Fibroblast of mammary gland (primary cell): Measurements from ENCODE around the gene RFC3.

Experiments
- DNase-seq: peaks from one replicate; pipeline ENCODE4 v3.0.0-alpha.2; 2010; ENCODE audit warnings: low read depth
- H3K4me3 ChIP-seq: 2 replicates; pipeline ENCODE4 v1.5.1; 2011; ENCODE audit warnings: low read depth, mild to moderate bottlenecking, low read length, moderate library complexity; ENCODE audit not compliant: control insufficient read depth
- CTCF ChIP-seq: conservative IDR thresholded peaks from 2 replicates; pipeline ENCODE4 v1.5.1; 2011; ENCODE audit warnings: low read depth, low read length, inconsistent platforms; ENCODE audit not compliant: control insufficient read depth, insufficient read depth

The RFC3 gene

GRCh38 chr13:33832872-33833271 is 14.9 kb downstream of the RFC3 start:
- H3K4me3 ChIP-seq = no peak overlapping the region
- TF ChIP-seq CTCF = no peak
- DNase-seq = no peak

- no peak for TF ChIP-seq CTCF
- no peak overlapping the region for H3K4me3 ChIP-seq
- DNase-seq = peak; percentile 70
These were observed 20.7 kb downstream of the RFC3 start for GRCh38 chr13:33838647-33839046.

DNA sequence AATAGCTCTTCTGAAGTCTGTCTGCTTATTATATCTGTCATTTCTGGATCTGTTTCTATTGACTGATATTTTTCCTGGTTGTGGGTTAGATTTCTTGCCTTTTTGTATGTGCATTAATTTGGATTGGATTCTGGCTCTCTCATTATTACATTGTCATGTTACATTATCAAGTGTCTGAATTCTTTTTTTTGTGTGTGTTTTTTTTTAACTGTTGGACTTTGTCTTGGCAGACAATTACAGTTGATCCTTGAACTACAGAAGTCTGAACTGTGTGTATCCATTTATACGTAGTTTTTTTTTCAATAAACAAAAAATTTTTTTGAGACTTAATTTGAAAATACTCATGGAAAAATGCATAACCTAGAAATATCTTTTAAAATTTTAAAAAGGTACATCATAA is 22.5 kb downstream of the RFC3 start:
- no peak for DNase-seq
- no peak overlapping the region for H3K4me3 ChIP-seq
- no peak for TF ChIP-seq CTCF

DNA sequence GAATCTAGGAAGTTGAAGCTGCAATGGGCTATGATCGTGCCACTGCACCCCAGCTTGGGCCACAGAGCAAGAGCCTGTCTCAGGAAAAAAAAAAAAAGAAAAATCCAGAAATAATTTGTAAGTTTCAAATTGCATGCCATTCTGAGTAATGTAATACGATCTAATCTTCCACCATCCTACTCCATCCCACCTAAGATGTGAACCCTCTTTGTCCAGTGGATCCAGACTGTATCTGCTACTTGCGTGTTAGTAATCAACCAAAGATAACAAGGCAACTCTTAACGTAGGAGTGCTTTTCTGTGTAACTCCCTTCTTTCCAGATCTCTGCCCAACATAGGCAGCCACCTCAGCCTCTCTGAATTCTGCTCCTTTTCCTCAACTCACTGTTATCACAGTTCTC is 24.3 kb downstream of the RFC3 start:
- no peak overlapping the region for H3K4me3 ChIP-seq
- no peak for TF ChIP-seq CTCF
- DNase-seq = no peak

- no peak overlapping the region for H3K4me3 ChIP-seq
- no peak for DNase-seq
- TF ChIP-seq CTCF = no peak
These were observed 25.0 kb downstream of the RFC3 start for GRCh38 chr13:33842986-33843385.

- DNase-seq = no peak
- no peak for TF ChIP-seq CTCF
- no peak overlapping the region for H3K4me3 ChIP-seq
These were observed 27.8 kb downstream of the RFC3 start for GRCh38 chr13:33845572-33846302.
